Mucosa of rectum (tissue), 2 donors: ENCODE data around the gene OLFM2.

Experiments
- H3K27ac ChIP-seq, 2 donors: one replicate each; pipeline ENCODE4 v1.7.0; 2013; ENCODE audit warnings: inconsistent platforms in 2 of 2, low read depth in 2 of 2, low read length in 2 of 2
- H3K27me3 ChIP-seq, 2 donors: one replicate each; pipeline ENCODE4 v1.7.0; 2013; ENCODE audit warnings: low read length in 2 of 2; ENCODE audit not compliant: control insufficient read depth in 2 of 2, insufficient read depth in 2 of 2
- H3K36me3 ChIP-seq, 2 donors: one replicate each; pipeline ENCODE4 v1.7.0; 2013; ENCODE audit warnings: low read length in 2 of 2; ENCODE audit not compliant: control insufficient read depth in 2 of 2, insufficient read depth in 2 of 2
- H3K4me1 ChIP-seq, 2 donors: one replicate each; pipeline ENCODE4 v1.7.0; 2013; ENCODE audit warnings: low read length in 2 of 2, mild to moderate bottlenecking in 1 of 2; ENCODE audit not compliant: control insufficient read depth in 2 of 2, insufficient read depth in 2 of 2
- H3K4me3 ChIP-seq, 2 donors: one replicate each; pipeline ENCODE4 v1.7.0; 2013; ENCODE audit warnings: low read length in 2 of 2
- H3K9ac ChIP-seq, 2 donors: one replicate each; pipeline ENCODE4 v1.7.0; 2013; ENCODE audit warnings: low read length in 2 of 2, low read depth in 1 of 2, mild to moderate bottlenecking in 1 of 2
- H3K9me3 ChIP-seq, 2 donors: one replicate each; pipeline ENCODE4 v1.7.0; 2013; ENCODE audit warnings: low read length in 2 of 2; ENCODE audit not compliant: control insufficient read depth in 2 of 2
- donor health status: healthy.
- donor health status: Normal muscosa, but diverticular disease.

Gene OLFM2

GRCh38 chr19:9811139-9811538 lies 125.2 kb downstream of the OLFM2 start:
- peaks cover 0 to 2% of the 10 kb centered on the region in 2 donors for H3K4me1 ChIP-seq
- H3K27me3 ChIP-seq = no peaks in the 10 kb centered on the region
- H3K36me3 ChIP-seq = peaks cover 27 to 47% of the 10 kb centered on the region in 2 donors
- no peaks in the 10 kb centered on the region for H3K9me3 ChIP-seq
- no peak overlapping the region for H3K9ac ChIP-seq
- H3K4me3 ChIP-seq = no peak overlapping the region
- H3K27ac ChIP-seq = no peak overlapping the region

- Histone ChIP-seq H3K9me3 (no peaks in the 10 kb centered on the region), H3K4me1 (peaks cover 0 to 2% of the 10 kb centered on the region in 2 donors), H3K36me3 (peaks cover 27 to 46% of the 10 kb centered on the region in 2 donors), H3K9ac (no peak overlapping the region), H3K27ac (peak overlapping the region in 1 of 2 donors; percentile 32), H3K4me3 (no peak overlapping the region), H3K27me3 (no peaks in the 10 kb centered on the region)
Measured at GRCh38 chr19:9808855-9809824, 127.2 kb downstream of the OLFM2 start.

- Histone ChIP-seq H3K9ac (no peak overlapping the region), H3K4me1 (peaks cover 0 to 2% of the 10 kb centered on the region in 2 donors), H3K27ac (no peak overlapping the region), H3K4me3 (no peak overlapping the region), H3K9me3 (no peaks in the 10 kb centered on the region), H3K36me3 (peaks cover 27 to 43% of the 10 kb centered on the region in 2 donors), H3K27me3 (no peaks in the 10 kb centered on the region)
Measured at GRCh38 chr19:9806803-9807202, 129.5 kb downstream of the OLFM2 start.
